Cerebellar cortex (tissue), 1 donor: ENCODE data around the gene TNN.
"Not testable (repeated sequence)": the region's sequence is repeated elsewhere in the genome, so short reads cannot be mapped to it uniquely, and the experiment has no call there.

Source experiments
- DNase-seq: peaks from one replicate; pipeline ENCODE4 v3.0.0-alpha.2; 2015; ENCODE audit warnings: low spot score

The TNN gene

GRCh38 chr1:175072099-175072951, 4.7 kb downstream of the TNN start:
- DNase-seq, result peak; percentile 20

GRCh38 chr1:175073061-175073460, 5.4 kb downstream of the TNN start:
- no peak for DNase-seq

- no peak for DNase-seq
These were observed 6.0 kb downstream of the TNN start for GRCh38 chr1:175073633-175074032.

GRCh38 chr1:175075572-175076568, 8.2 kb downstream of the TNN start:
- DNase-seq, result no peak

GRCh38 chr1:175077356-175078030, 9.9 kb downstream of the TNN start:
- no peak for DNase-seq

- DNase-seq, result no peak
These were observed 11.0 kb downstream of the TNN start for GRCh38 chr1:175078629-175079028.

GRCh38 chr1:175079338-175079737, 11.7 kb downstream of the TNN start:
- DNase-seq, result no peak

- no peak for DNase-seq
These were observed 12.4 kb downstream of the TNN start for GRCh38 chr1:175080030-175080429.

- DNase-seq, result no peak
These were observed 14.3 kb downstream of the TNN start for GRCh38 chr1:175081983-175082382.

GRCh38 chr1:175088525-175088951, 20.9 kb downstream of the TNN start:
- DNase-seq, result no peak

GRCh38 chr1:175089136-175089718, 21.6 kb downstream of the TNN start:
- DNase-seq, result no peak

- DNase-seq, result no peak
These were observed 23.1 kb downstream of the TNN start for GRCh38 chr1:175090780-175091179.

GRCh38 chr1:175094626-175095025, 27.0 kb downstream of the TNN start:
- DNase-seq, result no peak

- no peak for DNase-seq
These were observed 27.4 kb downstream of the TNN start for GRCh38 chr1:175095069-175095468.

GRCh38 chr1:175095978-175096607, 28.5 kb downstream of the TNN start:
- no peak for DNase-seq

GRCh38 chr1:175097361-175097760, 29.7 kb downstream of the TNN start:
- no peak for DNase-seq

GRCh38 chr1:175099916-175100315, 32.3 kb downstream of the TNN start:
- no peak for DNase-seq

GRCh38 chr1:175102166-175102565, 34.5 kb downstream of the TNN start:
- DNase-seq, result not testable (repeated sequence)

GRCh38 chr1:175106536-175106935, 38.9 kb downstream of the TNN start:
- not testable (repeated sequence) for DNase-seq

- not testable (repeated sequence) for DNase-seq
These were observed 40.7 kb downstream of the TNN start for GRCh38 chr1:175108331-175108820.

GRCh38 chr1:175114996-175115395, 47.4 kb downstream of the TNN start:
- DNase-seq, result no peak
